DMS153 treated with DMSO at 0.1 percent for 48 hours (cell line): ENCODE results near the gene GRIK4.

Experiments used
- DNase-seq: peaks from one replicate; lab custom pipeline; 2025; ENCODE audit not compliant: unreplicated experiment; lab: John Stamatoyannopoulos, UW

The GRIK4 gene

DNA sequence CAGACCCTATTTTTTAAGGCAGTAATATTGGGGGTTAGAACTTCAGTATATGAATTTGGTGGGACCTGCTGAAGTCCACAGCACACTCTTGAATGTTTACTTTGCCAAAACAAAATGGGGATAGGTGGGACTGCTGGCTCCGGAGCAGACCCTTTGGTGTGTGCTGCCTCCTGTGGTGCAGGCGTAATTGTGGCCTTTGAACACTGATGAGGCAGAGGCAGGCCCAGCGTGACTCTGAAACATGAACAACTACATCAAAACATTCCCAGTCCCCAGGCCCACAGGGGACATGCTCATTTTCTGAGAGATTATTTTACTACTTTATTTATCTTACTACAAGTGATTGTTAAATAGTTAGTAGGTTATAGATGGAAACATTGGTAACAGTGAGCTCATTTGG is 287.3 kb downstream of the GRIK4 start:
- DNase-seq: no peak

DNA sequence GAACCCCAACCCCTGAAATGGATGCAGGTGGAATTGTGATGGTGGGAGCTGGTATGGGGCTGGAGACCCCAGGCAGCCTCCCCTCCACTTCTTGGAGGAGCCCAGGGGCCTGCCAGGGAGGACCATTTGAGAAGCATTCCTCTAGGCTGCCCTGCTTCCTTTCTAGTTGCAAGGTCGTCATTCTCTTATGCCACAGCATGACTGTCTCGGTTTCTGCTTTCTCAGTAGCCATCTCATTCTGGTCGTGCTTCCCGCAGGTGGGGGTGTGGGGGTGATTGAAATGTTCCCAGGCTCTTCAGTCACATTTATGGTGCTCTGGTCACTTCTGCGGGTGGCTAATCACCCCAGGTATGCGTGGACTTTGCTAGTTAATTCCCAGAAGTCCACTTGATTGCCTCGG is 288.7 kb downstream of the GRIK4 start:
- DNase-seq: no peak

DNA sequence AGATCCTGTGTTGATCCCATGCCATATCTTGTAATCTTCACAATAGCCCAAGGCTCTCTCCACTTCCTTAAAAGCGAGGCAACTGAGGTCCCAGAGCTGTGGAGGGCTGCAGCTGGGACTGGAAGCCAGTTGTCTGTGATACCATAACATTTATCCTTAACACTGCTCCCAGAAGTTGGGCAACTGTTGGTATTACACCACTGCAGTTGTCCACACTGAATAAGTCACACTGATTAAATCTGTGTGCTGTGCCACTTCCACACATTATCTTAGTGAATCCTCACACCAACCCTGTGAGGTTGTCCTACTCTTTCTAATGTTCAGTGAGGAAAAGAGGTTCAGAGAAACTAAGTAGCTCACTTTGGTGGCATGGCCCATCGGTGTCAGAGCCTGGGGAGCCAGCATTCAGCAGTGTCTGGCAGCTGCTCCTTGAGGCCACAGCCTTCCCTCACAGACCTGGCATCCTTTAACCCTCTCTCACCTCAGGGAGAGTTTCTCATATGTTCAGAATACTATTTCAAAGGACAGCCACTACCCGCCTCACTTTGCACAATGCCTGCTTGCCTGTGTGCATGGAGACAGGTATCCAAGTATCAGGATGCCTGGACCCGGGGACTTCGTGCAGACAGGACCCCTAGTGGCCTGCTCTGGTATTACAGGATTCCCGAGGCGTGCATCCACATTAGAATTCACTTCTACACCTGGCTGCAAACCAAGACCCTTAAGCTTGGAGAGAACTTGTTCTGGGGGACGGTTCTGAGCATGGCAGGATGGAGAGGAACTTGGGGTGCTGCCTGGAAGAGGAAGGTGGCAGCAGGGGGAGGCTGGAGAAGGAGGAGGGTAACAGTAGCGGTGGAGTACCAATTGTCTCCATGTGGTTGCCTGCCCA is 290.5 kb downstream of the GRIK4 start:
- DNase-seq: peak; percentile 28

DNA sequence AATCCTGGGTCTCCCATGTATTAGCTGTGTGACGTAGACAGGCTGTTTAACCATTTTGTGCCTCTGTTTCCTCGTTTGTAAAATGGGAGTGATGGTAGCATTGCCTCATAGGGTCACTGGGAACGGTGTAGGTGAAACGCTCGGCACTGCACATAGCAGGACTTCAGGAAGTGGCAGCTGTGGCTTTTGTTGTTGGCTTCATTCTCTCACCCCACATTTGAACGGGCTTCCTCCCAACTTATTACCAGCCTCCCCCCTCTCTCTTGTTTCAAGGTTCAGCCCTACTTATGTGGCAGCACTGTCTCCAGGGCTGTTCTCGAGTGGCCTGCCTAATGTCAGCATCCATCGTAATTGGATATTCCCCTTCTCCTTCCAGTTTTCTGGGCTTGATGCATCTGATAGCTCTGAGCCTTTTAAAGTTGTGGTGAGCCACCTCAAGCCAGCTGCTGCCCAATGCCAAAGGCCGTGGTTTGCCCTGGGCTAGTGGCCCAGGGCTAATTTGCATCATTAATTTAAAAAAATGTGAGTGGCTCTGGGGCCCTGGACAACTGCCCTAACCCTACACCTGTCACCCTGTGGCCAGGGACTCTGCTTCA is 294.5 kb downstream of the GRIK4 start:
- DNase-seq: no peak

DNA sequence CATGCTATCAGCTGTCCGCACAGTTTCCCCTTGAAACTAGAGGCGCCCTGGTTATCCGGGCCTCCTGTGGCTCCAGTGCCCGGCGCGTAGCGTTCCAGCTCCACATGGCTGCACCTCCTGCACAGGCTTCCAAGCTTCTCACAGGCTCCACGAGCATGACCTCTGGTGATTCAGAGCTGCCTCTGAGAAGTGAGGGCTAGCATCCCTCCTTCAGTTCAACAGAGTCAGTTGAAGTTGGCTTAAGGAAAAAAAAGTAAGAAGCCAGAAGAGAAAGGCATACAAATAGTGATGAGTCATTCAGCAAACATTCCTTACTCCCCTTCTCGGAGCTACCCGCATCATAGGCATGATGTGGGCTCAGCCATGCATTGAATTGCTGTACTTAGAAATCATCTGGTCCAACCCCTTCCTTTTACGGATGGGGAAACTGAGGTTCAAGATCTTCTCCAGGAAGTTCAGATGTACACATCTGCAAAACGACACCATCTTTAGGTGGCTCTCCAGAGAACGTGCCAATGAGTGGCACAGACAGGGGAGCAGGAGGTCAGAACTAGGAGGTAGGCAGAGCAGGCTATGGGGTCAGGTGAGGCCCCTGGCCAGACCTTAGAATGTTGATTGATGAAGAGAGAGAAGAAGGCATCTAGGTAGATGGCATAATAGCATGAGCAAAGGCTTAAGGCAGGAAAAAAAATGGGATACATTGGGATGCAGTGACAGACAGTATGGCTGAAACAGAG is 296.0 kb downstream of the GRIK4 start:
- no peak for DNase-seq

DNA sequence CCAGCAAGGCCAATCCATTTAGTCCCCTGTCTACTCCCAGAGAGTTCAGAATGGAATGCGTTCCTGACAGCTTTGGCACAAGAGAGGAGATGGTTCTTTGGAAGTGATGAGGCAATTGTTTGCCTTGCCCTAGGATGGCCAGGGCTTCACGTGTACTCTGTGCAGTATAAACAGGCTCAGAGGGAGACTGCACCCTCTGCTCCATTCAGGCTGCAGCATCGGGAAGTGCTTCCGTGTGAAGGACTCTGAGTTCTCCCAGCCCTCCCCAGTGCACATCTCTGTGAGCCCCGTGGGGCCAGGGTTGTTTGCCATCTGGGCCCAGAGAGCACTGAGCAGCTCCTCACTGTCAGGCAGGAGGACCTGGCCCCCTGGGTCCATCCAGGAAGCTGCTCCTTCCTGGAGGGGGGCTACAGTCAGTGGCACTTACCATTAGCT is 297.1 kb downstream of the GRIK4 start:
- DNase-seq: no peak

DNA sequence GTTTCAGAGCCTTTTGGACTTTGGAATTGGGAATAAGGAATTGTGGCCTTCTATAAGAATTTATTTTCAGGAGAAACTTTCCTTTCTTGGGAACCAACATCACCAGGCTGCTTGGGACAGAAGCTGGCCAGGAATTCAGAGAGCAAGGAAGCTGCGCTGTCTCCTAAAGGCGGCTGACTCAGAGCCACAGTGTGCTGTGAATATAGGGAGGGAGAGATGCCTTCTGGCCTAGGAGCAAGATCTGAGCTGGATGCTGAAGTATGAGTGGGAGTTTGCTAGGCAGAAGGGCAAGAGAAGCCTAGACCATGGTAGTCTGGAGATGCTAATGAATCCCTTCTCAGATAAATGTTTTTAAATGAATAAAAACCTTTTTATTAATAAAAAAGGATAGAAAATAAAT is 298.7 kb downstream of the GRIK4 start:
- DNase-seq: no peak

DNA sequence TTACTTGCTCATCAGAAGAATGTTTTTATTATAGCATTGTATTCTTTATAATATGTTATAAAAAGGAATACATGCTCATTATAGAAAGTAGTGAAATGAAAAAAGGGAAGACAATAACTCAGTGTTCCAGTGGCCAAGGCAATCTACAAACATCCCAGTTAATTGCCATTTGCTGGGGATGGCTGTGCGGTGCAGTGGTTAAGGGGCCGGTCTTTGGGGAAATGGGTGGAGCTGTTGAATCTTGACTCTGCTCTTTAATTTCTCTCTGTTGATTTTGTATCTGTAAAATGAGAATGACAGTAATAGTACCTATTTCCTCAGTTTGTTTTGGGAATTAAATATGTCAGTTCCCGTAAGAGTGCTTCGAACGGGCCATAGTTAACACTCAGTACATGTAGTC is 299.7 kb downstream of the GRIK4 start:
- no peak for DNase-seq

DNA sequence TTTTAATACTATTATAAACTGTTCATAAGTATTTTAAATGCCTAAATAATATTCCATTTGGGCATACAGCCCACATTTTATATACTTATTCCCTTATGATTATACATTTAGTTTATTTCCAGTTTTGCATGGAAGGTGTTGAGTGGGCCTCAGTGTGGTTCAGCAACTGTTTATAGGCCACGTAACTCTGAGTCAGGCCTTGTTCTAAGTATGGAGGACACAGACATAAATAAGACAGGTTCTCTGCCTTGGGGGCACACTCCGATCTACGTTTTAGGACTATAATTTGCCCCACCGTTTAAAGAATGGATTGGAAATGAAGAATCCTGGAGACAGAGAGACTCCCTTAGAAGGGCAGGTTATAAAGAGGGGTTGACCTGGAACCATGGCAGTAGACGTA is 300.2 kb downstream of the GRIK4 start:
- DNase-seq: no peak

DNA sequence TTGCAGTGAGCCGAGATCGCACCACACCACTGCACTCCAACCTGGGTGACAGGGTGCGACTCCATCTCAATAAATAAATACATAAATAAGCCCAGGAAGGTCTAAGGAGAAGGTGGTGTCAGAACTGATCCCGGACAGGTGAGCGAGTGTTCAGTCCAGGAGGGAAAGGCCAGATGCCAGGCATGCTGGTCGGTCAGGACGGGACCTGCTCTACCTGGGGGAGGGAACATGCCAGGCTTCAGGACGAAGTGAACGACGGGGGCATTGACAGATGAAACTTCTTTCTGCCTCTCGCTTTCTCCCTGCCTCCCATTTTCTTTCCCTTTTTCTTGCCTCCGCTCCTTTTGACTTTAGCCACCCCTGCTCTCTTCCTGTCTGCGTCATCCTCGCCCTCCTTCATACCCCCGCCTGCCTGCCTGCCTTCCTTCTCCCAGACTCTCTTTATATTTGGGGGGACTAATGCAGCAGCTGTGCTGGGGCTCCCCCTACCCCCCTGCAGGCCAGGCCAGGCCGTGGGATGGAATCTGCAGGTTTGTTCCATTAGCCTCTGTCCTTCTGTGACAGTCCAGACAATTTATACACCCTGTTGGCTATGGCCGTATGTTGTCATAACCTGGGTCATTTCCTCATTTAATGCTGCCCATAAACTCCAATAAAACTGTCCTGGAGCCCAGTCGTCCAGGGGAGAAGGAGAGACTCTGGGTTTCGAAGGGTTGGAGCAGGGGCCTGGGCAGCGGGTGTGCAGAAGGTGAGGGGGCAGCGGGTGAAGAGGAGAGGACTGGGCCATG is 303.2 kb downstream of the GRIK4 start:
- no peak for DNase-seq

DNA sequence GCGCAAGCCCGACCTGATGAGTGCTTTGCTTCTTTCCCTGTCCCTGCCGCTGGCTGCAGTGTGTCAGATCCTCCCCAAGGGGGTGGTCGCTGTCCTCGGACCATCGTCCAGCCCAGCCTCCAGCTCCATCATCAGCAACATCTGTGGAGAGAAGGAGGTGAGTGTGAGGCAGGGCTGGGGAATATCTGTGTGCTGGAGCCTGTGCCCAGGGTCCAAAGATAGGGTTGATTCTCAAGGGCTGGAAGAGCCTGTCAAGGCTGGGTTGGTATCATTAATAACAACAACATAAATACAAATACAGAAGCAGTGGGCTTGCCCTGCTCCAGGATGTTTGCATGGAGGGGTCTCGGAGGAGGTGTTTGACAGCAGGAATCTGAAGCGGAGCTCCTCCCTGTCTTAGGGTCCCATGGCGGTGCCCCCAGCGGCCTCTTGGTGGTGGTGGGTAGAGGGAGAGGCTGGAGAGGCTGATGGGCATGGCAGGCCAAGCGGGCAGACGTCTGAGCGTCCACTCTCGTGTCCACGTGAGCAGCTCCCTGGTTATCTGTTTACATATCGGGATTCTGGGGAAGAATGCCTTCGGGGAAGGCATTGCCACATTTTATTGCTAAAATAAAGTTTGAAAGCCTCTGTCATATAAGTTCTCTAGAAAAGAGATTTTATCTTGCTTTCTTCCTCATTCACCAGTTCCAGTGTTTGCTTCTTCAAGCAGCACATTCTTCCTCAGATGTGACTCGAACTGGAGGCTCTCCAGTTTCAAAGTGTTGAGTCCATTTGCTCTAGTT is 304.0 kb downstream of the GRIK4 start:
- DNase-seq: no peak

DNA sequence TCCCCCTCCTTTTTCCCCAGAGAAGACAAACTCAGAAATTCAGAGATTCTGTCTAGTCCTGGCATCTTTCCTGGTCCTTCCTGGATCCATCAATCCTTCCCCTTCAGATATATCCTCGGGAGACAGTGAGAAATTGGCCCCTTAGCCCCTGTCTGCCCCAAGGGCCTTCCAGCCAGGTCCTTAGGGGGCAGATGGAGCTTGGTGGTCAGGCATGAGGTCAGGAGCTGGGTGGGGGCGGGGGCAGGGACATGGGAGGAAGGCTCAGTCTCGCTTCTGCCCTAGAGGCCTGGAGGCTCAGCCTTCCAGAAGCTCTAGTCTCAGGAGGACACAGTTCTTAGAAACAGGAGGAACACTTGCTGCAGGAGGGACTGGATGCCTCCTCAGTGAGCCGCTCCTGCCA is 304.6 kb downstream of the GRIK4 start:
- DNase-seq: no peak

DNA sequence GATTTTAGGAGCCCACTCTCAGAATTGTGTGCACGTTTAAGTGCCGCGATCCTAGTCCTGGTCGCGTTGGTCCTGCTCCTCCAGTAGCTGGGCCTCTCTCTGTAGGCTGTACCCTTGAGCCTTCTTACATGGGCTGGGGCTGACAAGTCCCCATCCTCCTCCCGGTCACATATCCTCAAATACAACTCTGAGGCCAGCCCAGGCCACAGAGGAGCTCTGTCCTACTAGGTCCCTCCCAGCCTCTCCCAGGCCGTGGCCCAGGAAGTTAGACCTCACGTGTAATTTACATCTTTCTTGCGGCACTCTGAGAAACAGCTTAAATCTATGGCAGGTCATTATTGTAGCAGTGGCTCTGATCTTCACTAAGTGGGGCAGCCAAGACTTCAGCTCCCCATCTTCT is 305.2 kb downstream of the GRIK4 start:
- DNase-seq: no peak

DNA sequence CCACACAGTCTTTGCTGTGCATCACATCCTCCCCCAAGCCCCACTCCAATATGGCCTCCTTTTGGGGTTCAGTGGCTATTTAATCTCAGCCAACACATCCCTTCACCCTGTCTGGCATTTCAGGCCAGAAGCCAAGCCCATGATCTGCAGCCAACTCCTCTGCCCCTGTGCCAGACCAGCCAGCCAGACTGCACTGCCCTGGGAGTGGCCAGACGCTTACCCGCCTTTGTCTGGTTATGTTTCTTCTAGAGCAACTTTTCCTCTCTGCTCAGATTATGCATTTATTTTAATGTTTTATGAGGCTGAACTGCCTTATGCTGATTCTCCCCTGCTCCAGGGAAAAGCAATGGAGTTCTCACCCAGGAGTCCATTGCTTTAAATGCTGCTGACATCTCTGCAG is 305.6 kb downstream of the GRIK4 start:
- no peak for DNase-seq

DNA sequence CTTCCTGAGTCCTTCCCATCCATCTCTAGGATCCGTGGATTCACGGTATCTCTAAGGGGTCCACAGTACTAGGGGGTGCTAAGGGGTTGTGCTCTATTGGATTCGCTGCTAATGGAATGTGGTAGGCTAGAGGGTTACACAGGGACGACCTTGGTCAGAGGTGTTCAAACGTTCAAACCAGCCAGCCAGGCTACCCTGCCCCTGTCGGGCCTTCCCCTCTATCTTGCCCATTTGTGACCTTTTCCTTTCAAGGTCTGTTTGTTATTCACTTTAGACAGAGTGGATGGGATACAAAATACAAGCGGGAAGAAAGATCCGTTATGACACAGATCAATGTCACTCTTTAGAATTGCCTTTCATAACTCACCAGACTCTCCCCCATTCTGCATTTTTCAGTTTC is 306.5 kb downstream of the GRIK4 start:
- no peak for DNase-seq

DNA sequence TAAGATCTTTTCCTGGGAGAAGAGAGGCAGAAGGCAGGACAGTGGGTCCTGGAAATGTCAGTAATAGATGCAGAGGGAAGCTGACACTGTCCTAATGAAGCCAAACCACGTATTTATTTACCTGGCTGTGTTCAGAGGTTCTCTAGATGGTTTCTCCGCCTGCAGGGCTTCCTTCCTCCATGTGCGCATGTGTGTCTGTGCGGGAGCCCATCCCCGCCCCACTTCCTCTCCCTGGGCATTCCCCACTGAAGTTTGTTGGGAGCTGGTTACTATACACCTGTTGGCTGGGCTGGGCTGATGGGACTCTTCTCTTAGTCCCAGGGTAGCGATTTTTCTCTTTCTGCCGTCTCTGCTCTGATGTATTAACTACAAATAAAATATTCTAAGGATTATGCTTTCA is 307.5 kb downstream of the GRIK4 start:
- no peak for DNase-seq

DNA sequence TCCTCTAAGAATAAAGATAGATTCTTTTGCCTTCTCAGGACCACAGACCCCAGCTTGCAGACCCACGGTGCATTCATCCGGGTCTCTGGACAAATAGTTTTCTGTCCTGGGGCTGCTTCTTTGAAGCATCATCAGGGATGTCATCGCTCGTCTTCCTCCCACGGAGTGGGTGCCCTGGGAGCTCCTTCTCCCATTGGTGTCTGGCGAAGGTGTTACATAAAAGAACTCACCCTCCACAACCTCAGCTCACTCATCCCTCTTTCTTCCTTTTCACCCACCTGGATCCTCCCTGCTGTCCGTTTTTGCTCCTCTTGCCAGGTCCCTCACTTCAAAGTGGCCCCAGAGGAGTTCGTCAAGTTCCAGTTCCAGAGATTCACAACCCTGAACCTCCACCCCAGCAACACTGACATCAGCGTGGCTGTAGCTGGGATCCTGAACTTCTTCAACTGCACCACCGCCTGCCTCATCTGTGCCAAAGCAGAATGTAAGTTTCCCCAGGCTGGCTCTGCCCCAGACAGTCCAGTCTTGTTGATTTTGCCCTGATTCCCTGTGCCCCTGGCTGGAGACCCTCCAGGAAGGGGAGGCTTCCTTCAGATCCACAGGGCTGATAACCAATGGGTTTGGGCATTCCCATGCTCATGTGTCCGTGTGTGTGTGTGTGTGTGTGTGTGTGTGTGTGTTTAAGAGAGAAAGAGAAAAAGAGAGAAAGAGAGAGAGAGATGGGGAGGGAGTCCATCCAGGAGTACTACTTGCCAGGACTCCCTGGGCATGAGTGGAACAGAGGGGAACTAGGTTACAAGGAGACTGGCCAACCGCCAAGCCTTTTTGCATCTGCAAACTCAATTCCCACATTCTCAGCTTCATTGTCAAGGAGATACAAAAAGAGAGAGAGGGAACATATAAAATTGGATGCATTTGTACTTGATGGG is 308.2 kb downstream of the GRIK4 start:
- DNase-seq: no peak

DNA sequence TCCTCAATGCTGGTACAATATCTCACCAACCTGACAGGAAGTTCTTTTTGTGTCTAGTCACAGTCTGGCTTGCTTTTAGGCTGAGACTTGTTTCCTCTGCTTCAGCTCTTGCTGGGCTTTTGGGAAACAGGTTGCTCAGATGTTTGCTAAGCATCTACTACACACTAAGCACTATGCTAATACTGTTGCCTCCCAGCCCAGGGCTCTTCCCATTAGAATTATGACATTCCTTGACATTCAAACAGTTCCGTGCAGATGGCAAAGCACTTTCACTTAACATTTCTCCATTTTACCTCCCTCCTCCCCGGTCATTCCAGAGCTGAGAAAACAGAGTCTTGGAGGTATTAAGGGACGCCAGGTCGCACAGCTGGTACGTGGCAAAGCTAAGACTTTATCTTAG is 311.6 kb downstream of the GRIK4 start:
- no peak for DNase-seq

DNA sequence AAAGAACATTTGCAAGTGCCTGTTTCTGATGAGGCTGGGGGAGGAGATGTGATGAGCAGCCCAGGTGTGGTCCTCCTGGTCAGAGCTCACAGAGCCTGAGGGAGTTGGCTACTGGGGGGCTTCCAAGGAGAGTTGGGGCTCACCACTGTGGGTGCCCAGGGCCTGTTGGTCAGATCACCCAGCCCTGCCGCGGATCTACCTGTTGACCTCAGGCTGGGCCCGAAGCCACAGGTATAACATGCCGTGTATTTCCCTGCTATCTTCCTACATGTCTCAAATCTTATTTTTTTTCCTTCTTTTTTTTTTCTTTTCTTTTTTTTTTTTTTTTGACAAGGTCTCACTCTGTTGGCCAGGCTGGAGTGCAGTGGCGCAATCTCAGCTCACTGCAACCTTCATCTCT is 312.7 kb downstream of the GRIK4 start:
- DNase-seq: no peak
